Neural progenitor cell (in vitro differentiated cells): ENCODE measurements around the gene OBSL1. TPM values are rescaled to one million over a fixed set of nuclear protein-coding genes. Genes with fewer than 3 reads are reported as not detected.
A peak's percentile ranks its signal among the peaks of the same experiment; 100 is the strongest.

Experiments
- DNase-seq: peaks from one replicate; pipeline ENCODE4 v3.0.0-alpha.2; 2016; ENCODE audit warnings: low spot score
- H2AFZ ChIP-seq: fragments of 200-600 bp; sonication (generic); replicated peaks from 2 replicates; pipeline ENCODE4 v1.6.1; 2016; ENCODE audit warnings: antibody characterized with exemption
- H3F3A ChIP-seq: fragments of 200-600 bp; sonication (generic); 2 replicates; pipeline ENCODE4 v1.6.1; 2016; ENCODE audit warnings: antibody characterized with exemption, low read depth
- H3K27ac ChIP-seq: fragments of 200-600 bp; sonication (generic); 2 replicates; pipeline ENCODE4 v1.5.1; 2016; ENCODE audit warnings: mild to moderate bottlenecking
- H3K27me3 ChIP-seq: fragments of 200-600 bp; sonication (generic); 2 replicates; pipeline ENCODE4 v1.6.1; 2016; ENCODE audit warnings: mild to moderate bottlenecking, moderate library complexity
- H3K36me3 ChIP-seq: fragments of 200-600 bp; sonication (generic); 2 replicates; pipeline ENCODE4 v1.5.1; 2016
- H3K4me1 ChIP-seq: fragments of 200-600 bp; sonication (generic); 2 replicates; pipeline ENCODE4 v1.6.1; 2016; ENCODE audit warnings: mixed run types
- H3K4me2 ChIP-seq: fragments of 200-600 bp; sonication (generic); 2 replicates; pipeline ENCODE4 v1.6.1; 2016
- H3K4me3 ChIP-seq: fragments of 200-600 bp; sonication (generic); 2 replicates; pipeline ENCODE4 v1.5.1; 2016
- H3K79me2 ChIP-seq: fragments of 200-600 bp; sonication (generic); 2 replicates; pipeline ENCODE4 v1.6.1; 2016; ENCODE audit warnings: low read depth
- H3K9ac ChIP-seq: fragments of 200-600 bp; sonication (generic); 2 replicates; pipeline ENCODE4 v1.6.1; 2016
- H3K9me3 ChIP-seq: fragments of 200-600 bp; sonication (generic); 2 replicates; pipeline ENCODE4 v1.5.1; 2016; ENCODE audit warnings: low read depth
- H4K20me1 ChIP-seq: fragments of 200-600 bp; sonication (generic); 2 replicates; pipeline ENCODE4 v1.6.1; 2016; ENCODE audit warnings: low read depth
- H3K27ac Mint-ChIP-seq: 3 replicates; pipeline ENCODE4 v1.8.0; 2021; ENCODE audit warnings: mixed read lengths
- H3K27me3 Mint-ChIP-seq: 2 replicates; pipeline ENCODE4 v1.8.0; 2022; ENCODE audit warnings: low read depth, mild to moderate bottlenecking, inconsistent platforms, moderate library complexity, mixed read lengths; ENCODE audit not compliant: insufficient read depth
- H3K36me3 Mint-ChIP-seq: 3 replicates; pipeline ENCODE4 v1.8.0; 2021; ENCODE audit warnings: mixed read lengths
- H3K4me1 Mint-ChIP-seq: 3 replicates; pipeline ENCODE4 v1.8.0; 2021; ENCODE audit warnings: mixed read lengths
- H3K4me3 Mint-ChIP-seq: 3 replicates; pipeline ENCODE4 v1.8.0; 2021; ENCODE audit warnings: mild to moderate bottlenecking, moderate library complexity, mixed read lengths
- H3K9me3 Mint-ChIP-seq: 3 replicates; pipeline ENCODE4 v1.8.0; 2020; ENCODE audit warnings: mixed read lengths
- CTCF ChIP-seq: fragments of 200-600 bp; sonication (generic); IDR thresholded peaks from 2 replicates; pipeline ENCODE4 v1.5.1; 2017; ENCODE audit warnings: antibody characterized with exemption, mild to moderate bottlenecking
- EZH2 ChIP-seq: fragments of 200-600 bp; sonication (generic); IDR thresholded peaks from 2 replicates; pipeline ENCODE4 v1.6.1; 2017; ENCODE audit warnings: antibody characterized with exemption, mild to moderate bottlenecking, moderate library complexity
- EZH2phosphoT487 ChIP-seq: fragments of 200-600 bp; sonication (generic); IDR thresholded peaks from 2 replicates; pipeline ENCODE4 v1.6.1; 2017; ENCODE audit warnings: antibody characterized with exemption
- total RNA-seq: library from RNA; depleted of rRNA; stranded (reverse); fragments of >200 nt; gene quantifications from 2 replicates; pipeline ENCODE4 v1.2.3, GENCODE V29; 2015; ENCODE audit warnings: low replicate concordance

OBSL1 gene
- total RNA-seq, 1 donor from 2014 or later, result 31.0 TPM

DNA sequence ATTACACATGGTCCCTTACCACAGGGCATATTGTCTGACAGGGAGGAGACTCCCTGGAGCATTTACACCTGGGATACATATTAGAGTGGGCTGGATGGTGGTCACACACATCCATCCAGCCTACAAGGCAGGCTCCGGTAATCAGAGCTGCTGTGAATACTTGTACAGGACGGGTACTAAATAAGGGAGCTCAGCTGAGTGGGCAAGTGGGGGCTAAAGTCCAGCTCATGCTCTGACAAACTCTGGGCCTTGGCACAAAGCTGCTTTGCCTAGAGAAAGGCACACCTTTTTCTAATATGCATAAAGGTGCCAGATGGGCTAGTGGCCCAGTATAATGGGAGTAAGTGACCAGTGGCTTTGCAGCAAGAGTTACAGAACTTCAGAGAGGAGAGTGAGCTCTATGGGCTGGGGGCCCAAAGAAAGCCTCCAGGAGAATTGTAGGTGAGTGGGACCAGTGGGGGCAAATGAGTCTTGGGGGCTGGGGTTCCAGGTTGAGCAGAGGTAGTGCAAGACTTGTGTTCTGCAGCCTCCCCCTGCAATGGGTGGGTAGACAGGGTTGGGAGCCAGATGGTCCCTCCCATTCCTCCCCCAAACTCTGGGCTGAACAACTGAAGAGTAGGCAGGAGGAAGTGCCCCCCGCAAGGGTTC is 25.9 kb downstream of the OBSL1 start:
- H3K9me3 Mint-ChIP-seq, result no peaks in the 10 kb centered on the region
- Histone ChIP-seq H4K20me1 (peaks cover 21% of the 10 kb centered on the region), H3K4me3 (no peak overlapping the region), H3K4me2 (no peak overlapping the region), H3K27ac (no peak overlapping the region), H3F3A (peaks cover 22% of the 10 kb centered on the region), H3K36me3 (no peaks in the 10 kb centered on the region), H3K79me2 (no peaks in the 10 kb centered on the region), H3K4me1 (peaks cover 13% of the 10 kb centered on the region), H3K9me3 (no peaks in the 10 kb centered on the region), H3K27me3 (peaks cover 33% of the 10 kb centered on the region), H3K9ac (no peak overlapping the region), H2AFZ (no peak overlapping the region)
- TF ChIP-seq EZH2, result no peak
- no peak for TF ChIP-seq CTCF
- no peak for TF ChIP-seq EZH2phosphoT487
- peaks cover 22% of the 10 kb centered on the region for H3K27me3 Mint-ChIP-seq
- no peak for DNase-seq
- peaks cover 19% of the 10 kb centered on the region for H3K4me1 Mint-ChIP-seq
- peak overlapping the region; percentile 92 for H3K4me3 Mint-ChIP-seq
- no peak overlapping the region for H3K27ac Mint-ChIP-seq
- peaks cover 13% of the 10 kb centered on the region for H3K36me3 Mint-ChIP-seq

- TF ChIP-seq EZH2 (no peak), EZH2phosphoT487 (no peak), CTCF (no peak)
- H3K27me3 Mint-ChIP-seq, result peaks cover 22% of the 10 kb centered on the region
- peaks cover 13% of the 10 kb centered on the region for H3K4me1 ChIP-seq
- H3K4me1 Mint-ChIP-seq, result peaks cover 20% of the 10 kb centered on the region
- peak overlapping the region; percentile 92 for H3K4me2 ChIP-seq
- H3K9me3 Mint-ChIP-seq, result no peaks in the 10 kb centered on the region
- H3K27ac Mint-ChIP-seq, result peak overlapping the region; percentile 47
- peak overlapping the region; percentile 86 for H3K4me3 ChIP-seq
- no peaks in the 10 kb centered on the region for H3K36me3 ChIP-seq
- H3K27me3 ChIP-seq, result peaks cover 30% of the 10 kb centered on the region
- H3K9ac ChIP-seq, result no peak overlapping the region
- H3K27ac ChIP-seq, result no peak overlapping the region
- H2AFZ ChIP-seq, result peak overlapping the region; percentile 2
- H3K79me2 ChIP-seq, result no peaks in the 10 kb centered on the region
- no peaks in the 10 kb centered on the region for H3K9me3 ChIP-seq
- H3K4me3 Mint-ChIP-seq, result peak overlapping the region; percentile 92
- H3K36me3 Mint-ChIP-seq, result peaks cover 13% of the 10 kb centered on the region
- H4K20me1 ChIP-seq, result peaks cover 21% of the 10 kb centered on the region
- DNase-seq, result no peak
- H3F3A ChIP-seq, result peaks cover 22% of the 10 kb centered on the region
Observed at GRCh38 chr2:219544567-219544966, 26.8 kb downstream of the OBSL1 start.

- Mint-ChIP-seq H3K27ac (peak within 1 kb of the TSS; percentile 47), H3K36me3 (peaks cover 13% of the 10 kb centered on the region)
Observed at GRCh38 chr2:219543596-219544358, 27.6 kb downstream of the OBSL1 start, which contains the start of the genes CHPF and TMEM198. Gene CHPF, minus strand, starts transcription at chr2:219543809. Its CDS starts 271 bp downstream, at chr2:219543538. Gene TMEM198, plus strand, starts transcription at chr2:219544028. Its CDS starts 700 bp downstream, at chr2:219544728.

More at GRCh38 chr2:219543596-219544358, 27.6 kb downstream of the OBSL1 start, which contains the start of the genes CHPF and TMEM198:
- Mint-ChIP-seq H3K9me3 (no peaks in the 10 kb centered on the region), H3K27me3 (peaks cover 20% of the 10 kb centered on the region), H3K4me3 (peak within 1 kb of the TSS; percentile 92), H3K4me1 (peaks cover 27% of the 10 kb centered on the region)
- Histone ChIP-seq H3K9ac (peak within 1 kb of the TSS; percentile 14), H3K4me1 (peaks cover 14% of the 10 kb centered on the region), H4K20me1 (peaks cover 21% of the 10 kb centered on the region), H3K4me3 (peak within 1 kb of the TSS; percentile 86), H3K27ac (no peak within 1 kb of the TSS), H3K9me3 (no peaks in the 10 kb centered on the region), H3K4me2 (peak within 1 kb of the TSS; percentile 92), H3K79me2 (no peaks in the 10 kb centered on the region), H3K27me3 (peaks cover 30% of the 10 kb centered on the region), H3F3A (peaks cover 22% of the 10 kb centered on the region), H2AFZ (peak within 1 kb of the TSS; percentile 86), H3K36me3 (no peaks in the 10 kb centered on the region)
- TF ChIP-seq EZH2, result no peak
- TF ChIP-seq EZH2phosphoT487, result no peak
- TF ChIP-seq CTCF, result no peak
- peak; percentile 100 for DNase-seq
